HCT116 (cell line): Measurements from ENCODE around the gene S100PBP. TPM values are rescaled to one million over a fixed set of nuclear protein-coding genes. Genes with fewer than 3 reads are reported as not detected.
A peak's percentile ranks its signal among the peaks of the same experiment; 100 is the strongest.

Experiments used
- ATAC-seq: fragments of 200-7000 bp; cut with Tn5 transposase; 2 replicates; pipeline ENCODE4 v1.9.1; 2020; ENCODE audit warnings: mild to moderate bottlenecking, moderate library complexity
- BruUV-seq: library from RNA; stranded (reverse); fragments of 400-500 nt; replicated peaks from 2 replicates; lab custom pipeline; 2021; lab: Mats Ljungman, UMichigan
- CTCF ChIA-PET: fragments of 300-600 bp; sonication (Branson Sonifier 250); formaldehyde crosslinking; loops from one replicate; lab custom pipeline; 2021; ENCODE audit warnings: antibody characterized with exemption; lab: Charles Lee
- POLR2A ChIA-PET: fragments of 300-600, 350-600 bp; sonication (Branson Sonifier 250); formaldehyde crosslinking; loops from one replicate; lab custom pipeline; 2021; ENCODE audit warnings: antibody characterized with exemption; lab: Charles Lee
- RAD21 ChIA-PET, 2 experiments: fragments of 300-600 bp; sonication (Branson Sonifier 250); formaldehyde crosslinking; loops; one replicate each; lab custom pipeline; 2023; ENCODE audit warnings: low total read pairs in 2 of 2; ENCODE audit not compliant: uncharacterized antibody in 2 of 2, unreplicated experiment in 2 of 2, low non-redundant PET in 1 of 2; lab: Charles Lee
- DNase-seq: peaks from one replicate; pipeline ENCODE4 v3.0.0-alpha.2; 2010; ENCODE audit warnings: low read depth, low spot score
- H2AFZ ChIP-seq: fragments of 200-600 bp; shearing (Covaris generic), sonication (generic); 2 replicates; pipeline ENCODE4 v1.6.1; 2017; ENCODE audit warnings: low read depth, mixed run types, mixed read lengths, antibody characterized with exemption, low read length; ENCODE audit not compliant: poor library complexity, severe bottlenecking
- H3K27ac ChIP-seq: 2 replicates; pipeline ENCODE4 v1.5.1; 2012; ENCODE audit warnings: low read depth, low read length
- H3K27me3 ChIP-seq: fragments of 200-600 bp; sonication (generic); 2 replicates; pipeline ENCODE4 v1.6.1; 2016; ENCODE audit warnings: mixed run types, low read length, mixed read lengths; ENCODE audit not compliant: insufficient read depth
- H3K36me3 ChIP-seq, 2 experiments: fragments of 200-500 bp in 1 of 2; fragments of 200-600 bp in 1 of 2; sonication (Bioruptor generic) in 1 of 2; sonication (generic) in 1 of 2; 2 replicates each; pipeline versions ENCODE4 v1.5.1 to v1.6.1; 2014 to 2016; ENCODE audit warnings: low read length in 2 of 2, inconsistent platforms in 1 of 2, mixed read lengths in 1 of 2, mixed run types in 1 of 2; ENCODE audit not compliant: insufficient read depth in 2 of 2, control insufficient read depth in 1 of 2
- H3K4me1 ChIP-seq, 2 experiments: fragments of 200-600 bp in 1 of 2; sonication (generic) in 1 of 2; 2 replicates each; pipeline versions ENCODE4 v1.5.1 to v1.6.1; 2012 to 2017; ENCODE audit warnings: low read length in 2 of 2, inconsistent platforms in 1 of 2, mild to moderate bottlenecking in 1 of 2, mixed read lengths in 1 of 2, mixed run types in 1 of 2, moderate library complexity in 1 of 2; ENCODE audit not compliant: insufficient read depth in 2 of 2, control insufficient read depth in 1 of 2
- H3K4me2 ChIP-seq: fragments of 200-600 bp; sonication (generic); 2 replicates; pipeline ENCODE4 v1.6.1; 2017; ENCODE audit warnings: mixed run types, low read length, mixed read lengths
- H3K4me3 ChIP-seq, 2 experiments: fragments of 200-600 bp in 1 of 2; sonication (generic) in 1 of 2; replicated peaks in 1 of 2; 2 replicates each; pipeline ENCODE4 v1.5.1; 2011 to 2016; ENCODE audit warnings: low read length in 2 of 2, control low read depth in 1 of 2, low read depth in 1 of 2, mild to moderate bottlenecking in 1 of 2, mixed read lengths in 1 of 2, mixed run types in 1 of 2
- H3K79me2 ChIP-seq: fragments of 200-600 bp; sonication (generic); 2 replicates; pipeline ENCODE4 v1.6.1; 2017; ENCODE audit warnings: mild to moderate bottlenecking, mixed run types, low read length, moderate library complexity, mixed read lengths; ENCODE audit not compliant: insufficient read depth
- H3K9ac ChIP-seq: fragments of 200-600 bp; sonication (generic); 2 replicates; pipeline ENCODE4 v1.6.1; 2016; ENCODE audit warnings: low read length, mixed read lengths
- H3K9me2 ChIP-seq: fragments of 200-600 bp; sonication (generic), shearing (Covaris generic); 2 replicates; pipeline ENCODE4 v1.6.1; 2017; ENCODE audit warnings: mixed run types, mild to moderate bottlenecking, moderate library complexity; ENCODE audit not compliant: insufficient read depth
- H3K9me3 ChIP-seq, 2 experiments: fragments of 200-500 bp in 1 of 2; fragments of 200-600 bp in 1 of 2; sonication (Bioruptor generic) in 1 of 2; sonication (generic) in 1 of 2; 2 replicates each; pipeline ENCODE4 v1.6.1; 2014 to 2017; ENCODE audit warnings: low read length in 2 of 2, mixed read lengths in 2 of 2, inconsistent platforms in 1 of 2, low read depth in 1 of 2, mild to moderate bottlenecking in 1 of 2, mixed run types in 1 of 2, moderate library complexity in 1 of 2; ENCODE audit not compliant: control insufficient read depth in 1 of 2, insufficient read depth in 1 of 2
- H4K20me1 ChIP-seq: fragments of 200-600 bp; sonication (generic), shearing (Covaris generic); 2 replicates; pipeline ENCODE4 v1.6.1; 2017; ENCODE audit warnings: mixed run types, mild to moderate bottlenecking, moderate library complexity; ENCODE audit not compliant: insufficient read depth
- CBX3 ChIP-seq: IDR thresholded peaks from 2 replicates; pipeline ENCODE4 v1.6.1; 2012; ENCODE audit warnings: low read depth
- EZH2phosphoT487 ChIP-seq: fragments of 200-600 bp; IDR thresholded peaks from 2 replicates; pipeline ENCODE4 v1.6.1; 2018; ENCODE audit warnings: antibody characterized with exemption, borderline replicate concordance
- JUND ChIP-seq: IDR thresholded peaks from 2 replicates; pipeline ENCODE4 v1.6.1; 2012
- POLR2A ChIP-seq: IDR thresholded peaks from 2 replicates; pipeline ENCODE4 v1.7.0; 2011; ENCODE audit warnings: borderline replicate concordance; ENCODE audit not compliant: insufficient read depth, insufficient read length; ENCODE audit errors: extremely low read depth
- RAD21 ChIP-seq: IDR thresholded peaks from 2 replicates; pipeline ENCODE4 v1.6.1; 2012; ENCODE audit warnings: low read depth, mild to moderate bottlenecking
- SIN3A ChIP-seq: IDR thresholded peaks from 2 replicates; pipeline ENCODE4 v1.6.1; 2012; ENCODE audit warnings: low read depth
- TCF7L2 ChIP-seq: IDR thresholded peaks from 2 replicates; pipeline ENCODE4 v1.7.0; 2011; ENCODE audit warnings: borderline replicate concordance, inconsistent platforms; ENCODE audit not compliant: insufficient read depth, insufficient read length; ENCODE audit errors: extremely low read depth
- YY1 ChIP-seq: IDR thresholded peaks from 2 replicates; pipeline ENCODE4 v1.6.1; 2011; ENCODE audit warnings: low read length, low read depth, moderate library complexity, mild to moderate bottlenecking; ENCODE audit not compliant: insufficient replicate concordance; ENCODE audit errors: extremely low read depth
- ZFX ChIP-seq: fragments of 450-650 bp; IDR thresholded peaks from 2 replicates; pipeline ENCODE4 v1.6.1; 2017
- intact Hi-C: fragments of 100-400 bp; cut with micrococcal nuclease; formaldehyde crosslinking; loops from 2 replicates; pipeline ENCODE4 v1.10.0; 2022
- total RNA-seq: library from RNA; stranded (reverse); gene quantifications from one replicate; pipeline ENCODE4 v1.2.1, GENCODE V29; 2021; ENCODE audit not compliant: unreplicated experiment
- TF ChIP-seq, protein P1 (sequence below): IDR thresholded peaks from 2 replicates; pipeline ENCODE4 v1.6.1; 2011; ENCODE audit warnings: mild to moderate bottlenecking, low read length, moderate library complexity; ENCODE audit not compliant: insufficient replicate concordance; ENCODE audit errors: extremely low read depth

S100PBP gene
- total RNA-seq, 1 experiment from 2014 or later, result 38.2 TPM

- Histone ChIP-seq H3K27me3 (no peaks in the 10 kb centered on the region), H3K9me3 (no peaks in the 10 kb centered on the region), H3K4me1 (peaks cover 54 to 71% of the 10 kb centered on the region in 2 experiments), H3K9ac (peak overlapping the region; percentile 32), H4K20me1 (no peaks in the 10 kb centered on the region), H3K36me3 (peaks cover 6 to 16% of the 10 kb centered on the region in 2 experiments; a peak in 3 of 4 replicates), H3K4me2 (peak overlapping the region; percentile 72), H3K79me2 (peaks cover 27% of the 10 kb centered on the region), H3K27ac (peak overlapping the region; percentile 61), H2AFZ (no peak overlapping the region), H3K9me2 (no peaks in the 10 kb centered on the region), H3K4me3 (peak overlapping the region in 1 of 2 experiments; percentile 28; a peak in 2 of 4 replicates)
- TF ChIP-seq RAD21 (no peak), EZH2phosphoT487 (no peak), CBX3 (no peak), SIN3A (no peak), JUND (no peak), POLR2A (no peak), YY1 (peak; percentile 28), TCF7L2 (peak; percentile 35), ZFX (peak; percentile 26; the same call in 1 of the 2 replicates)
- TF ChIP-seq, protein P1, sequence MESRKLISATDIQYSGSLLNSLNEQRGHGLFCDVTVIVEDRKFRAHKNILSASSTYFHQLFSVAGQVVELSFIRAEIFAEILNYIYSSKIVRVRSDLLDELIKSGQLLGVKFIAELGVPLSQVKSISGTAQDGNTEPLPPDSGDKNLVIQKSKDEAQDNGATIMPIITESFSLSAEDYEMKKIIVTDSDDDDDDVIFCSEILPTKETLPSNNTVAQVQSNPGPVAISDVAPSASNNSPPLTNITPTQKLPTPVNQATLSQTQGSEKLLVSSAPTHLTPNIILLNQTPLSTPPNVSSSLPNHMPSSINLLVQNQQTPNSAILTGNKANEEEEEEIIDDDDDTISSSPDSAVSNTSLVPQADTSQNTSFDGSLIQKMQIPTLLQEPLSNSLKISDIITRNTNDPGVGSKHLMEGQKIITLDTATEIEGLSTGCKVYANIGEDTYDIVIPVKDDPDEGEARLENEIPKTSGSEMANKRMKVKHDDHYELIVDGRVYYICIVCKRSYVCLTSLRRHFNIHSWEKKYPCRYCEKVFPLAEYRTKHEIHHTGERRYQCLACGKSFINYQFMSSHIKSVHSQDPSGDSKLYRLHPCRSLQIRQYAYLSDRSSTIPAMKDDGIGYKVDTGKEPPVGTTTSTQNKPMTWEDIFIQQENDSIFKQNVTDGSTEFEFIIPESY, result no peak
- no TSS peak for BruUV-seq
- intact Hi-C loops, result no loop called here
- ChIA-PET POLR2A (interaction anchor here (0.7 kb wide), 1 partner anchor 12 kb away, joined by 5 read pairs; no protein-coding TSS in a partner anchor), RAD21 (interaction anchor here (0.6 to 8.0 kb wide), 4 partner anchors 28 to 59 kb away, joined by 3 to 41 read pairs (median 4); no protein-coding TSS in a partner anchor), CTCF (interaction anchor here (1.4 to 2.6 kb wide), 2 partner anchors 58 to 249 kb away, joined by 3 to 19 read pairs; no protein-coding TSS in a partner anchor)
- ATAC-seq, result peak; percentile 41
- DNase-seq, result peak; percentile 21
Measured at GRCh38 chr1:32769524-32770220, 47.8 kb upstream of the S100PBP start.
